ENCODE data around the gene MSH5.

Gene MSH5

GRCh38 chr6:31764198-31764597 is 24.4 kb downstream of the MSH5 start:
- TF ChIP-seq, protein P1, sequence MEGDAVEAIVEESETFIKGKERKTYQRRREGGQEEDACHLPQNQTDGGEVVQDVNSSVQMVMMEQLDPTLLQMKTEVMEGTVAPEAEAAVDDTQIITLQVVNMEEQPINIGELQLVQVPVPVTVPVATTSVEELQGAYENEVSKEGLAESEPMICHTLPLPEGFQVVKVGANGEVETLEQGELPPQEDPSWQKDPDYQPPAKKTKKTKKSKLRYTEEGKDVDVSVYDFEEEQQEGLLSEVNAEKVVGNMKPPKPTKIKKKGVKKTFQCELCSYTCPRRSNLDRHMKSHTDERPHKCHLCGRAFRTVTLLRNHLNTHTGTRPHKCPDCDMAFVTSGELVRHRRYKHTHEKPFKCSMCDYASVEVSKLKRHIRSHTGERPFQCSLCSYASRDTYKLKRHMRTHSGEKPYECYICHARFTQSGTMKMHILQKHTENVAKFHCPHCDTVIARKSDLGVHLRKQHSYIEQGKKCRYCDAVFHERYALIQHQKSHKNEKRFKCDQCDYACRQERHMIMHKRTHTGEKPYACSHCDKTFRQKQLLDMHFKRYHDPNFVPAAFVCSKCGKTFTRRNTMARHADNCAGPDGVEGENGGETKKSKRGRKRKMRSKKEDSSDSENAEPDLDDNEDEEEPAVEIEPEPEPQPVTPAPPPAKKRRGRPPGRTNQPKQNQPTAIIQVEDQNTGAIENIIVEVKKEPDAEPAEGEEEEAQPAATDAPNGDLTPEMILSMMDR (IDR thresholded peaks at IDR 0.05; ENCODE audit: extremely low read depth, insufficient read depth, missing control alignments) = no peak
- in situ Hi-C loops (cut with MboI; ENCODE audit: low pct_unique_long_range_greater_than_20kb, low sequenced_read_pairs, unreplicated experiment) = no loop called here

DNA sequence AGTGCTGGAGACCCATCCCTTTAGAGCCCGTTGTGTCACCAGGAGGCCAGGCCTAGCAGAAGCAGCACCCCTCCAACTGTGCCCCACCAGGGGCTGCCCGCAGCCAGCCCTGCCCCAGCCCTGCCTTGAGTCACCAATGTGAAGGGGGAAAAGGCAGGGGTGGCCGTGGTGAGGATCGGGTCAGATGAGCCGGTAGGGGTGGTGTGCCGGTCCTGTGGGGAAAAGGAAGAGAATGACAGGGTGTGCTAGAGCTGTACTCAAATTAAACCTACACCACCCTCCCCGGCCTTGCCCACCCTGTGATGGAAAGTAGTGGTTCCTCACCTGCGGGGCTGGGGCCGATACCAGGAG is 25.7 kb downstream of the MSH5 start:
- in situ Hi-C loops (cut with MboI; ENCODE audit: low pct_unique_long_range_greater_than_20kb, low sequenced_read_pairs, unreplicated experiment) = no loop called here
- TF ChIP-seq, protein P1 (IDR thresholded peaks at IDR 0.05; ENCODE audit: extremely low read depth, insufficient read depth, missing control alignments) = no peak
- no peak for DNase-seq (ENCODE audit: low spot score)

More at GRCh38 chr6:31764198-31764597, 24.4 kb downstream of the MSH5 start:
- DNase-seq (ENCODE audit: low spot score) = no peak

DNA sequence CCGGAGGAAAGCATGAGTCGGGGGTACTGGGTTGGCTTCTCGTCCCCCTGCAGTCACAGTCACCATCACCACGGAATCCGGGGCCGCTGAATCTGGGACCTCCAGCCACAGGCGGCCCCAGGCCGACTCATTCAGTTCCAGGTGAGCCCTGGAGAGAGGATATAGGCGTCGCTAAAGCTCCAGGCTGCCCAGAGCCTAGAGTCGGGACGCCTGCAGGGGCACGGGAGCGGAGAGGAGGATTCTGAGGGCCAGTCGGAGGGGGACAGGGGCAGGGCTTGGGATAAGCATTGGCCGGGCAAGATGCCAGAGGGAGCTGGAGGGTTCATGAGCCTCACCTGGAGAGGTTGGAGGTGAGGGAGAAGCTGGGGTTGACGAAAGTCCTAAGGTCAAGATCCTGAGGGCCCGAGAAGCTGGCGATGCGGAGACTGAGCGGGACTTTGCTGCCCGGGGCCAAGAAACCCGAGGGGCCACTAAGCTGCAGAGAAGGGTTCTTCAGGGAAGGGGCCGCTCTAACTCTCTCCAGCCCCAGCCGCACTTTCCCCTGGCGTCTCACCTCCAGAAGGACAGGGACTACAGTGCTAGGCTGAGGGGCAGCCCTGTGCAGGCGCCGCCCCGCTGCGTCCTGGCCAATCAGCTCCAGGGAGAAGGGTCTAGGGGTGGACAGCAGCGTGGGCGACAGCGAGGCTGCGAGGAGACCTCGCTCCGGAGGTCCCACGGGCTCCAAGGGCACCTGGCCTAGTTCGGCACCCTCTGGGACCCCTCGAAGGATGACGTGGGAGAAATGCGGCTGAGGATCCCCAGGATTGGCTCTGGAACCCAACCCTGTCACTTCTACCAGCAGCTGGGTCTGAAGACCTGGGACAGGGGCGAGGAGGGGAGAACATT is 26.3 kb downstream of the MSH5 start:
- no peak for DNase-seq (ENCODE audit: low spot score)
- TF ChIP-seq, protein P1 (IDR thresholded peaks at IDR 0.05; ENCODE audit: extremely low read depth, insufficient read depth, missing control alignments) = no peak
- in situ Hi-C loops (cut with MboI; ENCODE audit: low pct_unique_long_range_greater_than_20kb, low sequenced_read_pairs, unreplicated experiment) = no loop called here

GRCh38 chr6:31767096-31767645 is 27.4 kb downstream of the MSH5 start:
- in situ Hi-C loops (cut with MboI; ENCODE audit: low pct_unique_long_range_greater_than_20kb, low sequenced_read_pairs, unreplicated experiment) = no loop called here
- TF ChIP-seq, protein P1 (IDR thresholded peaks at IDR 0.05; ENCODE audit: extremely low read depth, insufficient read depth, missing control alignments) = no peak
- DNase-seq (ENCODE audit: low spot score) = no peak

DNA sequence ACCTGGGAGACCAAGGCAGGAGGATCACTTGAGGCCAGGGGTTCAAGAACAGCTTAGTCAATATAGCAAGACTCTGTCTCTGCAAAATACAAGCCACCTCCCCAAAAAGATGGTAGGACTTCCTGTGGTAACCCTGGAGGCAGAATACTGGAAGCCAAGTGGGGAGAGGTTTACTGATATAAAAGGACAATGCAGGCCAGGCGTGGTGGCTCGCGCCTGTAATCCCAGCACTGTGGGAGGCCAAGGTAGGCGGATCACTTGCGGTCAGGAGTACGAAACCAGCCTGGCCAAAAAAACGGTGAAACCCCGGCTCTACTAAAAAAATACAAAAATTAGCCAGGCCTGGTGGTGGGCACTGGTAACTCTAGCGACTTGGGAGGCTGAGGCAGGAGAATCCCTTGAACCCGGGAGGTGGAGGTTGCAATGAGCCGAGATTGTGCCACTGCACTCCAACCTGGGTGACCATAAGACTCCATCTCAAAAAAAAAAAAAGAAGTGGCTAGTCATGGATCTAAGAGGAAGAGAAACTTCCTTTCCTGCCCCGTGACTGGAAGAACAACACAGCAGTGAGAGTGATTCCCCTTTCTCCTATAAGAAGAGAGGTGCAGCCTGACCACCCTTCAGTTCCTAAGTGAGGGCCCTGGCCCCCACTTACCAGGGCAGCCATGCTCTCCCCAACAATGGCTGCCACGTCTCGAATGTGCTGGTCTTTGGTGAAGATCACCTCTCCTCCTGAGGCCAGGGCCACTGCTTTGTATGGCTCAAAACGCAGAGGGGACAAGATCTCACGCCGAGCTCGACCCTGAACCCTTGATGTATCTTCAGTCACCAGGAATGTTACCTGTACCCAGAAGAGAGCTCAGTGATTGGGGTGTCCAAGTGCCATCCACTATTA is 28.8 kb downstream of the MSH5 start:
- in situ Hi-C loops (cut with MboI; ENCODE audit: low pct_unique_long_range_greater_than_20kb, low sequenced_read_pairs, unreplicated experiment) = no loop called here
- TF ChIP-seq, protein P1 (IDR thresholded peaks at IDR 0.05; ENCODE audit: extremely low read depth, insufficient read depth, missing control alignments) = no peak
- no peak for DNase-seq (ENCODE audit: low spot score)

DNA sequence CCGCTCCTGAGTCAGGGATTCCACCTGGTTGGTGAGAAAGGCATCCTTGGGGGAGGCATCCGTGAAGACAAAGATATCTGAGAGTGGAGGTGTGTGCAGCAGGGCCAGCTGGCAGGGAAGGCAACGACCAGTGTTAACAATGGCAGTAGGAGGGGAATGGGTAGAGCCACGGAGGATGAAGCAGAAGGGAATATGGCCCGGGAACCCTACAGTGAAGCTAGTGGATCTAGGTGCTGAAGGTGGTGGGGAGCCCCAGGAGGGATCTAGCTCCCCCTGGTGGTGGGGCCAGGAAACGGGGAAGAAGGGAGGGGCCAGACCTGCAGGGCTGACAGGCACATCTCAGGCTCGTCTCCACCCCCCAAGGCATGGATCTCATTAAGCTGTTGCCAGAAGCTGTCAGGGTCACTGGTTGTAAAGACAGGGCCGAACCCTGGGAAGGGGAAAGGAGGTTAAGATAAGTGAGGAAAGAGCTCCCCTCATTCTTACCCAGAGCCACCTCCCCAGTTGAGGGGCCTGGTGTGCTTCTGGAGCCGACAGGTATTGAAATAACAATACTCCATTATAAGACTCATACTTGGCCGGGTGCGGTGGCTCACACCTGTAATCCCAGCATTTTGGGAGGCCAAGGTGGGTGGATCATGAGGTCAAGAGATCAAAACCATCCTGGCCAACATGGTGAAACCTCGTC is 30.0 kb downstream of the MSH5 start:
- in situ Hi-C loops (cut with MboI; ENCODE audit: low pct_unique_long_range_greater_than_20kb, low sequenced_read_pairs, unreplicated experiment) = no loop called here
- TF ChIP-seq, protein P1 (IDR thresholded peaks at IDR 0.05; ENCODE audit: extremely low read depth, insufficient read depth, missing control alignments) = peak; percentile 90

More for the DNA sequence above, 30.0 kb downstream of the MSH5 start:
- peak; percentile 93 for DNase-seq (ENCODE audit: low spot score)
